A549 treated with GW870086 at 1 μM for 4 hours (cell line): ENCODE data around the gene LRCH1. TPM values are rescaled to one million over a fixed set of nuclear protein-coding genes. Genes with fewer than 3 reads are reported as not detected.

ENCODE experiments used
- total RNA-seq: library from RNA; stranded (reverse); fragments of 200-300 nt; extraction: Qiagen RNA extraction; gene quantifications from 5 replicates; pipeline ENCODE4 v1.2.3, GENCODE V29; 2022; ENCODE audit warnings: low read depth

LRCH1 gene
- total RNA-seq, result 7.1 to 10.1 TPM (median 9.9 TPM) in 5 replicates

GRCh38 chr13:46552889-46553520 is at the start of gene LRCH1:
TSS of gene LRCH1 (plus strand) at chr13:46553170. CDS start at chr13:46553397, 227 bp downstream.

GRCh38 chr13:46796515-46797474 is 243.8 kb downstream of the LRCH1 start, which contains the start of gene ESD:
TSS of gene ESD (minus strand) at chr13:46797161. CDS start at chr13:46791413, 5,748 bp downstream.

Other genes starting within 250 kb of the LRCH1 start
- 0.07 to 0.31 TPM (median 0.28 TPM) in 5 replicates for gene RUBCNL, start 165.9 kb upstream of the LRCH1 start, total RNA-seq
- gene ESD, start 244.0 kb downstream of the LRCH1 start, total RNA-seq, result 82.0 to 94.5 TPM (median 88.8 TPM) in 5 replicates